ENCODE results near the gene SORBS2.

GRCh38 chr4:185761352-185762235, 50.4 kb downstream of the SORBS2 start:
- TF ChIP-seq CTCF (IDR thresholded peaks at IDR 0.05) (no peak), MAX (IDR thresholded peaks at IDR 0.05) (no peak), SMC3 (IDR thresholded peaks at IDR 0.05) (no peak), POLR2A (IDR thresholded peaks at IDR 0.05; ENCODE audit: low read length) (no peak), ESRRA (IDR thresholded peaks at IDR 0.05; ENCODE audit: borderline replicate concordance, low read length) (no peak), HDAC2 (IDR thresholded peaks at IDR 0.05) (no peak), ZNF302 (CRISPR knock-in tag; IDR thresholded peaks at IDR 0.05) (no peak)
